Activated CD8-positive, alpha-beta memory T cell treated with anti-CD3 and anti-CD28 coated beads for 1 hour (primary cell): Measurements from ENCODE around the gene MOXD1.
A peak's percentile ranks its signal among the peaks of the same experiment; 100 is the strongest.
"Not testable (repeated sequence)": the region's sequence is repeated elsewhere in the genome, so short reads cannot be mapped to it uniquely, and the experiment has no call there.

Source experiments
- DNase-seq, 2 donors: peaks; one replicate each; pipeline ENCODE4 v3.0.0-alpha.2; 2020; ENCODE audit warnings: low read depth in 1 of 2; ENCODE audit errors: extremely low read depth in 1 of 2

The MOXD1 gene

DNA sequence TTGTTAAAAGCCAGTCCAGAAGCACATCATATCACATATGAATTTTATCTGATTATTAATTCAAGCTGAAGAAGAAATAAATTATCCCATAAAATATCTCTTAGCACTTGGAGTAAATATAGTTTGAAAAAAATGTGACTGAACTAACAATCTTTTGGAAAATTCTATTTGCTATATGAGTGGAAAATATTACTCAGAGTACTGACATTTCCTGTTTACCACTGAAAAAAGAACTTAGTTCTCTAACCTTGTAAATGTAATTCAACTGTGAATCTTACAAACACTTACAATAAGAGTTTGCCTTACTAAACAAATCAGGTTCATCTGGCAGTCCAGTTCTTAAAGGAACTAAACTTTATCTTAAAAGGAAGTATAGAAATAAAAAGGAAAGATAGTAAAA is 44.2 kb downstream of the MOXD1 start:
- DNase-seq: no peak

GRCh38 chr6:132354517-132355167 is 46.6 kb downstream of the MOXD1 start:
- DNase-seq: peak; percentile 0 to 7

- DNase-seq: not testable (repeated sequence)
Measured at GRCh38 chr6:132351986-132352385, 49.3 kb downstream of the MOXD1 start.

GRCh38 chr6:132348231-132348630 is 53.0 kb downstream of the MOXD1 start:
- DNase-seq: no peak

DNA sequence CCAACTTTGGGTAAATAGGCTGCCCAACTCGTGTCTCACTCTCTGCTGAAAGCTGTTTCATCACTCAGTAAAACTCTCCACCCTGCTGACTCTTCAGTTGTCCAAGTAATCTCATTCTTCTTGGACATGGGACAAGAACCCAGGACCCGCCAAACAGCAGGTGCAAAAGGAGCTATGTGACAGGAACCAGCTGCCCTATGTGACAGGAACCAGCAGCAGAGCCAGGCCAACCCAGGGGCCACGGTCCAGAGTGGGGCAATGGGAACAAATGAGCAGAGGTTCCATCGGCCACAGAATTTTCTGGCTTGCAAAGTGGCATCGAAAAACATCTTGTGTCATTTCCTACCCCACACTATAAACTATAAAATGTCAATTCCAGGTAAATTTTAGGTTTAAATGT is 56.5 kb downstream of the MOXD1 start:
- DNase-seq: no peak

DNA sequence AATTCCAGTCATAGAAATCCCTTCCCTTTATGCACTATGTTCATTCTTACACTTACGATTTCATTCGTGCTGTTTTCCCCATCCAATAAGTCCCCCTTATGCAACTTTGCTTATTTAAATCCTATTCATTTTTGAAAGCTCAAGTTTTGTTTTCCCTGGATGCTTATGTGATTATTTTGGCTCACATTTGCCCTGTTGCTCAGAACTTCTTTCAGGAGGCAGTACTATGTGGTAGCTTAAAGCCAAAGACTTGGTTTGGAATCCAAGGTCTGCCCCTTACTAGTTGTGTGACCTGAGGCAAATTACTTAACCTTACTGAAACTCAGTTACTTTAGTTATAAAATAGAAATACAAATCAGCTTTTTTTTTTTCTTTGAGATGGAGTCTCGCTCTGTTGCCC is 59.6 kb downstream of the MOXD1 start:
- no peak for DNase-seq

- no peak for DNase-seq
Measured at GRCh38 chr6:132334521-132334885, 66.8 kb downstream of the MOXD1 start.

DNA sequence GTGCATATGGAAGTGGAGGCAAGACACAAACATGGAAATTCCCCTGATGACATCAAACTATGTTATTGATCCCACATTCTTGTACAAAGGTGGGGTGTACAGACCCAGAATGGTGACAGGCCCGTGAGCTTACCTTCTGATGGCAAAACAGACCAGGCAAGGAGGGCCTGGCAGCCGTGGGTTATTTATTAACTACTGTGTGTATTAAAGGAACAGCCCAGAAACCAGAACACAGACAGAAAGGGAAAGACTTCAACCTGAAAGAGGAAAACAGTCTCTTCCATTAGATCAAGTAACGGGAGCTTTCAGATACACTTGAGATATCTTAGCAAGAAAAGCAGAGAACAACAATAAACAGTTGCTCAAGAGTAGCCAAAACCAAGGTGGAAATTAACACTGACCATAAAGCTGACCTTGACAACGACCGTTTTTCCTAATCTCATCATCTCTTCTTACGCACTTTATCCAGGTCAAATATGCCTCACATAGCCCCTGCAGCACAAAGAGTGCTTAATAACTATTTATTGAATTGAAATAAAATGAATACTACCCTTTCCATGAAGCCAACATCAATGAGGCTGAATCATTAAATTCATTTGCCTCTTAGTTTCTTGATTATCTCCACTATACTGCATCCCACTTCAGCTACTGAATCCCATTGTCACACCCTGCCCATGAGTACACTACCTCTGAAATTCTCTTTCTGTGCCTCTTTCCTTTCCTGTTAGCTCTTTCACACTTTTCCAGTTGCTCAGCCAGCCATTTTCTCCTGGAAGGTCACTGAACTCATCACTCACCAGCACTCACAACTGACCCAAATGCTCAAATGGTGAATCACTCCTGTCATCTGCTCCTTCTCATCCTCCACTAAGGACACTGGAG is 67.4 kb downstream of the MOXD1 start:
- no peak for DNase-seq

DNA sequence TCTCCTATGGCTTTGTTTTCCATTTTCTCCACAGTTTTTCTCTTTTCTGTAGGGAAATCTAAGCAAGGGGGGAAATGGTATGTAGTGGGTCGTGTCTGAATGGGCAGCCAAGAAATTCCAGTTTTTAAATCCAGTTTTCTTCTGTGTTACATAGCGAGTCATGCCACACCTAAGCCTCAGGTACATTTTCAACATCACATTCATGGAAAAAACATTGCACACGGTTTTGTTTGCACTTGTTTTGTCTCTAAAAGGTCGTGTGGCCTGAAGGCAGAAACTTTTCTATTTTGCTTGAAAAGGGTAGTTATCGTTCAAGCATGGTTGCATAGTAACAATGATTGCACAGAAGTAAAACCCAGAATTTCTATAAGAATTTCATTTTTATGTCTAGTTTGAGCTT is 70.5 kb downstream of the MOXD1 start:
- DNase-seq: no peak

DNA sequence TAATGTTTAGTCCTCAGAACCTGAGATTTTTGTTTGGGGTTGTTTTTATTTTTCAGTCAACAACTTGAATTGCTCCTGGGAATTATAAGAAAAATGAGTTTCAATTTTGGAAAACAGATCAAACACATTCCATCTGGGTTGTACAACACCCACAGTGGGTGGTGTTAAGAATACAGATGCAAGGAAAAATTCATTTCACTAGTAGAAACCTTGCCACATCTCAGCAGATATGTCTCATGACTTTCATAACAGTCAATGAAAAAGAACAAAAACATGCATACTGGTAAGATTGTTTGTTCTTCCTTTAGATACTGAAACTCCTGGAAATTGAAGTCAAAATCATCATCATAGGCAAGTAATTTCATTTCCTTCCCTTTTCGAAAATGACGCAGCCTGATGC is 78.9 kb downstream of the MOXD1 start:
- DNase-seq: no peak

- DNase-seq: no peak
Measured at GRCh38 chr6:132320007-132320406, 81.3 kb downstream of the MOXD1 start.

- no peak for DNase-seq
Measured at GRCh38 chr6:132316970-132317369, 84.3 kb downstream of the MOXD1 start.

DNA sequence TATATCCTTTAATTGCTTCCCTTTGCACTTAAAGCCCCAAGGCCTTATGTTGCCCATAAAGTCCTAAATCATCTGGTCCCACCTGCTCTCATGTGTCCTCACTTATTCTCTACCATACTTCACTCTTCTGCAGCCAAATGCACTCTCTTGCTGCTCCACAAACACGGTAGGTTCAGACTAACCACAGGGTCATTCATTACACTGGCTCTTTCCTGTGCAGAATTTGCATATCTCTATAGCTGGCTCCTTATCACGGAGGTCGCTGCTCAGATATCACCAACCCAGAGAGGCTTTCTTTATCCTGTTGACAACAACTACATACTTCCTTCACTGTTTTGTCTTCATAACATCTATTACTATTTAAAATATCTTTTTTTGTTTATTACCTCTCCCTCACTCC is 86.8 kb downstream of the MOXD1 start:
- no peak for DNase-seq

GRCh38 chr6:132310921-132311320 is 90.4 kb downstream of the MOXD1 start:
- DNase-seq: no peak

- not testable (repeated sequence) for DNase-seq
Measured at GRCh38 chr6:132310151-132310550, 91.1 kb downstream of the MOXD1 start.

DNA sequence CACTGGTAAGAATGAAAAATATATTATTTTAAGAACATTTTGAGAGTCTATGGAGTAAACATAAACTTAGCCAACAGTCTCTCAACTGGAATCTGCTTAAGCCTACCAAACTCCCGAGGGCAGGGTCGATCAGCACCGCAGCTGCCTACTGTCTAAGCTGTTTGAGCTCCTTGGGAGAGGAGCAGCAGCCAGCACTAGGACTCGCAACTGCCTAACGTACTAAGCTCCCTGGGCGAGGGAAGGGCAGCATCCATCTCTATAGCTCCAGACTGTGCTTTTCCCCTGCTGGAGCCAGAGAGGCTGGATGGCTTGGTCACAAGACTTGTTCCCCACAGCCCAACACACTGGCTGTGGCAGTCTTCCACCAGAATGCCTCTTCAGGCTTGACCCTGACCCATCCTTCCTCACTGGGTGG is 96.4 kb downstream of the MOXD1 start:
- no peak for DNase-seq

GRCh38 chr6:132300323-132300949 is 100.8 kb downstream of the MOXD1 start:
- no peak for DNase-seq

DNA sequence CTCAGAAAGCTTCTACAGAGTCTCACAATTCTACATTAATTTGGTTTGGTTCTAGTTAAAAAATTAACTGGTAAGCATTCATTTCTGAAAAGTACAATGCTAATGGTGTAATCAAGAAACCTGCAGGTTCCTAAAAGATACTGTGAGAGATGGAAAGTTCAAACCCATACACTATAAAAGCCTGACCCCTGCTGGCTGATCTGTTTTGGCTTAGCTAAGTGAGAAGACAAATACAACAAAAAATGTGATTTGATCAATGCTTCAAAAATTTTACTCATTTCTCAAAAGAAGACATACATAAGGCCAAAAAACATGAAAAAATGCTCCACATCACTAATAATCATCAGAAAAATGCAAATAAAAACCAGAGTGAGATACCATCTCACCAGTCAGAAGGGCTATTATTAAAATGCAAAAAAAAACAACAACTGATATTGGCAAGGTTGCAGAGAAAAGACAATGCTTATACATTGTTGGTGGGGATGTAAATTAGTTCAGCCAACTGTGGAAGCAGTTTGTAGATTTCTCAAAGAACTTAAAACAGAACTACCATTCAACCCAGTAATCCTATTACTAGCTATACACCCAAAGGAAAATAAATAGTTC is 102.8 kb downstream of the MOXD1 start:
- DNase-seq: no peak

- DNase-seq: no peak
Measured at GRCh38 chr6:132289756-132290155, 111.5 kb downstream of the MOXD1 start.

DNA sequence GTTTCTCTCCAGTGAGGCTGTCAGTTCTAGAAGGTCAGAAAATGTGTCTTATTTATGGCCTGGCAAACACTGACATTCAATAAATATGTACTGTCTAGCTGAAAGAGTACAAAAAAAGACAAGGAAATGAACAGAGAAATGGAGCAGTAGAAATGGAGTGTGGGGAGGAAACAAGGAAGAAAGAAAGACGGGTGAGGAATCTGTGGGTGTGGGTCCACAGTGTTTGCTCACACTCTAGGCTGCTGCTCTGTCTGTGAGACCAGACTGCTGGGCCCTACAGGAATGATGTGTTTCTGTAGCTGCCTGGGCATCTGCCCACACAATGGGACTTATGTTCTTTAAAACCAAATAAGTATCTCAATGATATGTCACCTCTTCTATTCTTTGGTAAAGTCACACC is 114.2 kb downstream of the MOXD1 start:
- DNase-seq: no peak

GRCh38 chr6:132286298-132287019 is 114.8 kb downstream of the MOXD1 start:
- DNase-seq: no peak
